Upper lobe of left lung (tissue), 4 donors: ENCODE data around the gene KDM2B.

ENCODE experiments used
- EP300 ChIP-seq, 4 donors: sonication (generic); formaldehyde crosslinking; IDR thresholded peaks; one replicate each; pipeline ENCODE4 v1.5.1; 2017; ENCODE audit warnings: antibody characterized with exemption in 4 of 4, control low read depth in 2 of 4
- POLR2A ChIP-seq, 4 donors: fragments of 450-650 bp; IDR thresholded peaks; one replicate each; pipeline ENCODE4 v1.5.1; 2016 to 2017; ENCODE audit warnings: antibody characterized with exemption in 4 of 4, mild to moderate bottlenecking in 2 of 4
- POLR2AphosphoS5 ChIP-seq, 2 donors: sonication (generic); formaldehyde crosslinking; IDR thresholded peaks; one replicate each; pipeline ENCODE4 v1.5.1; 2017; ENCODE audit warnings: antibody characterized with exemption in 2 of 2
- TF ChIP-seq, protein P1 (sequence below), 6 experiments: fragments of 450-650 bp in 4 of 6; fragments of 200-600 bp in 2 of 6; sonication (generic) in 2 of 6; IDR thresholded peaks; one replicate each; pipeline ENCODE4 v1.5.1; 2016 to 2019; ENCODE audit warnings: antibody characterized with exemption in 6 of 6

DNA sequence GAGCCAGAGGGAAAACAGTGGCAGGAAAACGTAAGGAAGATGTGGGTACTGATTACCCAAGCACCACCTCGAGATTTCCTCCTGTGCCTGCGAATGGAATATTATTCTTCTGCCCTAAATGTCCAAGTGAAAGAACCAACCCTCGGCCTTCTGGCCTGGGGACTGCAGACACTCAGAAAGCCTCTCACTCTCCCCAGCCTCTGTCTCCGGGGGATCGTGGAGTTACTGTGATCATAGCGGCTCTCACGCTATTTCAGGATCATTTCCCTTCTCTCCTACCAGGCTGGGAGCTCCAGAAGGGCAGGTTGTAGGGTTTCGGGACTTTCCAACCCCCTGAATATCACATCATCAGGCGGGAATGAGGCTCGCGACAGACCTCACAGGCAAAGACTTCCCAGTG, 68.9 kb downstream of the KDM2B start:
- no peak for TF ChIP-seq EP300 (IDR thresholded peaks at IDR 0.05)
- TF ChIP-seq POLR2A (IDR thresholded peaks at IDR 0.05): no peak
- TF ChIP-seq, protein P1, sequence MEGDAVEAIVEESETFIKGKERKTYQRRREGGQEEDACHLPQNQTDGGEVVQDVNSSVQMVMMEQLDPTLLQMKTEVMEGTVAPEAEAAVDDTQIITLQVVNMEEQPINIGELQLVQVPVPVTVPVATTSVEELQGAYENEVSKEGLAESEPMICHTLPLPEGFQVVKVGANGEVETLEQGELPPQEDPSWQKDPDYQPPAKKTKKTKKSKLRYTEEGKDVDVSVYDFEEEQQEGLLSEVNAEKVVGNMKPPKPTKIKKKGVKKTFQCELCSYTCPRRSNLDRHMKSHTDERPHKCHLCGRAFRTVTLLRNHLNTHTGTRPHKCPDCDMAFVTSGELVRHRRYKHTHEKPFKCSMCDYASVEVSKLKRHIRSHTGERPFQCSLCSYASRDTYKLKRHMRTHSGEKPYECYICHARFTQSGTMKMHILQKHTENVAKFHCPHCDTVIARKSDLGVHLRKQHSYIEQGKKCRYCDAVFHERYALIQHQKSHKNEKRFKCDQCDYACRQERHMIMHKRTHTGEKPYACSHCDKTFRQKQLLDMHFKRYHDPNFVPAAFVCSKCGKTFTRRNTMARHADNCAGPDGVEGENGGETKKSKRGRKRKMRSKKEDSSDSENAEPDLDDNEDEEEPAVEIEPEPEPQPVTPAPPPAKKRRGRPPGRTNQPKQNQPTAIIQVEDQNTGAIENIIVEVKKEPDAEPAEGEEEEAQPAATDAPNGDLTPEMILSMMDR (IDR thresholded peaks at IDR 0.05): no peak
- TF ChIP-seq POLR2AphosphoS5 (IDR thresholded peaks at IDR 0.05): no peak
